Nephron (organoid): Measurements from ENCODE around the gene ECHDC3.
A peak's percentile ranks its signal among the peaks of the same experiment; 100 is the strongest.
"Not testable (repeated sequence)": the region's sequence is repeated elsewhere in the genome, so short reads cannot be mapped to it uniquely, and the experiment has no call there.

ENCODE experiments used
- H3K27ac Mint-ChIP-seq, 3 experiments: 2 replicates each; pipeline ENCODE4 v1.8.0; 2020; ENCODE audit warnings: mixed read lengths in 3 of 3, mild to moderate bottlenecking in 2 of 3, moderate library complexity in 1 of 3
- H3K27me3 Mint-ChIP-seq: 2 replicates; pipeline ENCODE4 v1.8.0; 2021; ENCODE audit warnings: low read depth, mild to moderate bottlenecking, moderate library complexity, mixed read lengths
- H3K36me3 Mint-ChIP-seq: 2 replicates; pipeline ENCODE4 v1.8.0; 2020; ENCODE audit warnings: low read depth, mixed read lengths
- H3K4me1 Mint-ChIP-seq: 2 replicates; pipeline ENCODE4 v1.8.0; 2020; ENCODE audit warnings: mixed read lengths
- H3K4me3 Mint-ChIP-seq, 3 experiments: 2 replicates each; pipeline ENCODE4 v1.8.0; 2020; ENCODE audit warnings: mild to moderate bottlenecking in 3 of 3, mixed read lengths in 3 of 3, moderate library complexity in 2 of 3
- H3K9me3 Mint-ChIP-seq: 2 replicates; pipeline ENCODE4 v1.8.0; 2020; ENCODE audit warnings: mixed read lengths
- TF ChIP-seq, protein P1 (sequence below), 3 experiments: fragments of 200-600 bp; sonication (generic); IDR thresholded peaks; one replicate each; pipeline ENCODE4 v1.5.0; 2021; ENCODE audit warnings: antibody characterized with exemption in 3 of 3; ENCODE audit not compliant: unreplicated experiment in 3 of 3

Gene ECHDC3

DNA sequence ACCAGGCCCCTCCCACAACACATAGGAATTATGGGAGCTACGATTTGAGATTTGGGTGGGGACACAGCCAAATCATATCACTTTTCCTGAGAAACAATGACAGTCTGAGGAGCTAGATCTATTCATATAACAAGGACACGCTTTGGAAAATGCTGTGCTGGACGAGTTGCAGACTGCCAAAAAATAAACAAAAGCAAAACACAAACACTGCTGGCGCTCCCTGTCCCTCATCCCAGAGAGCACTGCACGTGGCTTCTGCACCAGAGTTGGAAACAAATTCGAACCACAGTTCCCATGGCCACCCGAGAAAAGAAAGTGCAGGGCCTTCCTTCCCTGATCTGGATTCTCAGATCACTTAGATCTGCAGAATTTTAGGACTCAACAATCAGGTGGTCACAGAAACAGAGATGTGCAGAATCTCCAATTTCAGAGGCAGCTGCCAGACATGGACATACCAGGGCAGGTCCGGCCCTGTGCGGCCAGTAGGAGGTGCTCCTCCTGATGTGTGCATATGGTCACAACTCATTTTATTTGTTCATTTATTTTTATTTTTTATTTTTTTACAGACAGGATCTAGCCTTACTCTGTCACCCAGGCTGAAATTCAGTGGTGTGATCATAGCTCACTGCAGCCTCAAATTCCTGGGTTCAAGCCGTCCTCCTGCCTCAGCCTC, 35.2 kb upstream of the ECHDC3 start:
- Mint-ChIP-seq H3K27ac (no peak overlapping the region), H3K36me3 (no peaks in the 10 kb centered on the region), H3K4me1 (peaks cover 15% of the 10 kb centered on the region), H3K27me3 (peaks cover 18% of the 10 kb centered on the region), H3K4me3 (no peak overlapping the region), H3K9me3 (peaks cover 2% of the 10 kb centered on the region)
- TF ChIP-seq, protein P1, sequence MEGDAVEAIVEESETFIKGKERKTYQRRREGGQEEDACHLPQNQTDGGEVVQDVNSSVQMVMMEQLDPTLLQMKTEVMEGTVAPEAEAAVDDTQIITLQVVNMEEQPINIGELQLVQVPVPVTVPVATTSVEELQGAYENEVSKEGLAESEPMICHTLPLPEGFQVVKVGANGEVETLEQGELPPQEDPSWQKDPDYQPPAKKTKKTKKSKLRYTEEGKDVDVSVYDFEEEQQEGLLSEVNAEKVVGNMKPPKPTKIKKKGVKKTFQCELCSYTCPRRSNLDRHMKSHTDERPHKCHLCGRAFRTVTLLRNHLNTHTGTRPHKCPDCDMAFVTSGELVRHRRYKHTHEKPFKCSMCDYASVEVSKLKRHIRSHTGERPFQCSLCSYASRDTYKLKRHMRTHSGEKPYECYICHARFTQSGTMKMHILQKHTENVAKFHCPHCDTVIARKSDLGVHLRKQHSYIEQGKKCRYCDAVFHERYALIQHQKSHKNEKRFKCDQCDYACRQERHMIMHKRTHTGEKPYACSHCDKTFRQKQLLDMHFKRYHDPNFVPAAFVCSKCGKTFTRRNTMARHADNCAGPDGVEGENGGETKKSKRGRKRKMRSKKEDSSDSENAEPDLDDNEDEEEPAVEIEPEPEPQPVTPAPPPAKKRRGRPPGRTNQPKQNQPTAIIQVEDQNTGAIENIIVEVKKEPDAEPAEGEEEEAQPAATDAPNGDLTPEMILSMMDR (IDR thresholded peaks at IDR 0.05; ENCODE audit: unreplicated experiment in 3 of 3), result no peak

DNA sequence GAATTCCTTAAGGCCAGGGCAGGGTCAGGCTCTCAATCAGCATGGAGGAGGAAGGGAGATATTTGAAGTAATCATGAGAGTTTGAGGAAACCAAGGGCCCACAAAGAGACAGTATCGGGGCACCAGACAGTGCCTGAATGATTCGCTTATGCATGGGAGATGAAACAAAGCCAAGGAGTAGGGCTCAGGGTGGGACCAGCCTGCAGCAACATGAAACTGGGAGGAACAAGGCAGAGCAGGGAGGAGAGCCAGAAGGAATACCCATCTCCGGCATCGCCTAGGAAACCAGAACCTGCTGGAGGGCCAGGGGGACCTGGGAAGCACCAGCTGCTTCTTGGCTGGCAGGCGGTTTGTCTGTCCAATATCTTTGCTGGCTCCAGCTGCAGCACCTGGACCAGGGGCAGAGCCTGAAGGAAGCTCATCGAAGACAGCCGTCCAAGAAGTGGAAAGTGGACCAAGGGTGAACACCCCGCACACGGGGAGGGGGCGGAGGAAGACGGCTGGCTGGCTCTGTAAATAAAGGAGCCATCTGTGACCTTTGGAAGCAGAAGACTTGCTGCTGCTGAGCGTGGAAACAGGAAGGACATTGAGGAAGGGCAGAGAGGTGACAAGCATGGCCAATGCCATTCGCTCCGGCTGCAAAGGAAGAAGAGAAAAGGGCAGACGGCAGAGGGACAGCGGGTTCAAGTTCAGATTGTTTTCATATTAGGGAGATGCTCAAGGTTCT, 34.4 kb upstream of the ECHDC3 start:
- Mint-ChIP-seq H3K27ac (no peak overlapping the region), H3K9me3 (peaks cover 2% of the 10 kb centered on the region), H3K4me3 (no peak overlapping the region), H3K4me1 (peaks cover 17% of the 10 kb centered on the region), H3K36me3 (no peaks in the 10 kb centered on the region), H3K27me3 (peaks cover 16% of the 10 kb centered on the region)
- TF ChIP-seq, protein P1 (IDR thresholded peaks at IDR 0.05; ENCODE audit: unreplicated experiment in 3 of 3), result no peak

DNA sequence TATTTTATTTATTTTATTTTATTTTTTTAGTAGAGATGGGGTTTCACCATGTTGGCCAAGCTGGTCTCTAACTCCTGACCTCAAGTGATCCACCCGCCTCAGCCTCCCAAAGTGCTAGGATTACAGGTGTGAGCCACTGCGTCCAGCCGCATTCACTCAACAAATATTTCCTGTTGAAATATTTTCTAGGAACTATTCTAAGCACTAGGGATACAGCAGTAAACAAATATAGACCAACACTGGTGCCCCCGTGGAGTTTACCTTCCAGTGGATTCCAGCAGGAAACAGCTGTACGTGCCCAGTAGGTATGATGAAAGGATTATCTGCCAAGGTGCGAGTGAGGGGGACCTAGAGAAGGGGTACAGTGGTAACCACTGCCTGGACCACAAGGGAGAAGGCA, 33.4 kb upstream of the ECHDC3 start:
- not testable (repeated sequence) for H3K4me3 Mint-ChIP-seq, H3K27ac Mint-ChIP-seq, H3K9me3 Mint-ChIP-seq, H3K36me3 Mint-ChIP-seq
- Mint-ChIP-seq H3K27me3 (peaks cover 16% of the 10 kb centered on the region), H3K4me1 (peaks cover 23% of the 10 kb centered on the region)

DNA sequence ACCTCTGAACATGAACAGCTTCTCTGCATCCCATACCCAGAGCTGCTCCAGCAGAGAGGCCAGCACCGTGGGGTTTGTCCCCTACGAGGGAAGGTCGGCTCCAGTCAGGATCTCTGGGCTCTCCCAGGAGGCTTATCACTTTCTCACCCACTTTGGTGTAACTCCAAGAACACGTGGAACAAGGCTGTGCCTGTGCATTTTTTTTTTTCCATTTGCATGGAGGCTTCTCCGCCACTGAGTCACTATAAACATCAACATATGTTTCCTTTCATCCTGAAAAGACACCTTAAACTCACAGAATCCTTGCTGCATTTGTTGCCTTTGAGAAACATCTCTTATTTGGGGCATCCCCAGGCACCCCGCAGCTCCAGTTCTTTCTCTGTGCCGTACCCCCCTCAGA, 29.4 kb upstream of the ECHDC3 start:
- H3K4me3 Mint-ChIP-seq, result no peak overlapping the region
- peak overlapping the region in 1 of 3 experiments; percentile 26 for H3K27ac Mint-ChIP-seq
- TF ChIP-seq, protein P1 (IDR thresholded peaks at IDR 0.05; ENCODE audit: unreplicated experiment in 3 of 3), result no peak
- H3K36me3 Mint-ChIP-seq, result no peaks in the 10 kb centered on the region
- no peaks in the 10 kb centered on the region for H3K9me3 Mint-ChIP-seq
- H3K27me3 Mint-ChIP-seq, result peaks cover 11% of the 10 kb centered on the region
- peaks cover 14% of the 10 kb centered on the region for H3K4me1 Mint-ChIP-seq

DNA sequence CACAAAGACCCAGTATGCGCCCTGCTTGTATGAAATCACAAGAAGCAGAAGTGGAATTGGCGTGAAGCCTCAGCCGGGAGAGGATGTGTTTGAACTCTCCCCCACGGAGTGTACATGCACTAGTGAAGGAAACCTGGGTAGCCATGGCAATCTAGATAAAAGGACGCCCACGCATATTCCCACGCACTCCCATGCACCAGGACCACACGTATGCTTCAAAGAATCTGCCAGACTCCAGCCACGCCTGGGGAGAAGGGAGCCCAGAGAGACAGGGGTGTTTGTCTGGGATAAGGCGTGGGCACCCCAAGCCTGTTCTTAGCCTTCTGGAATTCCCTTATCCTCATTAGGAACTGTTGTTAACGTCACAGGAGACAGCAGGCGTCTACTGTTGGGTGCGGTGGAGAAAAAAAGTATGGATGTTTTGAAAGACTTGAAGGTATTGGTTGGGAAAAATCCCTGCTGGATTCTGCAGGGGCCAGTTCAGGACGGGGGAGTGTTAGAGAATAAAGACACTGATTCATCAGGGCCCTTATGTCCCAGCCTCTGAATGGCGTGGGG, 28.9 kb upstream of the ECHDC3 start:
- Mint-ChIP-seq H3K27me3 (peaks cover 11% of the 10 kb centered on the region), H3K27ac (peak overlapping the region; percentile 23 to 41 (median 26)), H3K9me3 (no peaks in the 10 kb centered on the region), H3K36me3 (no peaks in the 10 kb centered on the region), H3K4me3 (no peak overlapping the region), H3K4me1 (peaks cover 9% of the 10 kb centered on the region)
- TF ChIP-seq, protein P1 (IDR thresholded peaks at IDR 0.05; ENCODE audit: unreplicated experiment in 3 of 3), result no peak

DNA sequence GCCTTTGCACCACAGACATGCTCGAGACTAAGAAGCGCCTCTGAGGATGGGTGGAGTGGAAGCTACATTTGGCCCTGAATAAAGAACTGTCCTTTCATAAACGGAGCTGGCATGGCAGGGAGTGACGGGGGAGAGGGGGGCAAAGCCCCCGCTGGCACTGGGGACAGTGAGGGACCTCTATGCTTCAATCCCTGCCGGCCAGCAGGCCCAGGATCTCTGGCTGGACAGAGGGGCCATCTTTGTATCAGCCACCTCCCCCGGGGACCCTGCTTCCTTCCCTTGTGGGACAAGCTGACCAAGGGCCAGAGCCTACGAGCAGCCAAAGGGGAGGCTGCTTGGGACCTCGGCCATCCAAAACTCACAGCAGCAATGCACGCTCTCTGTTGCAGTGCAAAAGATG, 28.2 kb upstream of the ECHDC3 start:
- H3K4me1 Mint-ChIP-seq, result peaks cover 9% of the 10 kb centered on the region
- H3K27me3 Mint-ChIP-seq, result peaks cover 11% of the 10 kb centered on the region
- TF ChIP-seq, protein P1 (IDR thresholded peaks at IDR 0.05; ENCODE audit: unreplicated experiment in 3 of 3), result no peak
- H3K36me3 Mint-ChIP-seq, result peaks cover 2% of the 10 kb centered on the region
- H3K27ac Mint-ChIP-seq, result no peak overlapping the region
- no peak overlapping the region for H3K4me3 Mint-ChIP-seq
- peaks cover 2% of the 10 kb centered on the region for H3K9me3 Mint-ChIP-seq
